Measurements from ENCODE around the gene RDX. TPM values are rescaled to one million over a fixed set of nuclear protein-coding genes. Genes with fewer than 3 reads are reported as not detected.

RDX gene
- total and polyA plus RNA-seq, 9 of the 15 experiments (the other 6 are each of a cell fraction or from before 2014, with no cell fraction given) = 35.6 to 62.1 (median 54.3) TPM

- TF ChIP-seq, protein P1, sequence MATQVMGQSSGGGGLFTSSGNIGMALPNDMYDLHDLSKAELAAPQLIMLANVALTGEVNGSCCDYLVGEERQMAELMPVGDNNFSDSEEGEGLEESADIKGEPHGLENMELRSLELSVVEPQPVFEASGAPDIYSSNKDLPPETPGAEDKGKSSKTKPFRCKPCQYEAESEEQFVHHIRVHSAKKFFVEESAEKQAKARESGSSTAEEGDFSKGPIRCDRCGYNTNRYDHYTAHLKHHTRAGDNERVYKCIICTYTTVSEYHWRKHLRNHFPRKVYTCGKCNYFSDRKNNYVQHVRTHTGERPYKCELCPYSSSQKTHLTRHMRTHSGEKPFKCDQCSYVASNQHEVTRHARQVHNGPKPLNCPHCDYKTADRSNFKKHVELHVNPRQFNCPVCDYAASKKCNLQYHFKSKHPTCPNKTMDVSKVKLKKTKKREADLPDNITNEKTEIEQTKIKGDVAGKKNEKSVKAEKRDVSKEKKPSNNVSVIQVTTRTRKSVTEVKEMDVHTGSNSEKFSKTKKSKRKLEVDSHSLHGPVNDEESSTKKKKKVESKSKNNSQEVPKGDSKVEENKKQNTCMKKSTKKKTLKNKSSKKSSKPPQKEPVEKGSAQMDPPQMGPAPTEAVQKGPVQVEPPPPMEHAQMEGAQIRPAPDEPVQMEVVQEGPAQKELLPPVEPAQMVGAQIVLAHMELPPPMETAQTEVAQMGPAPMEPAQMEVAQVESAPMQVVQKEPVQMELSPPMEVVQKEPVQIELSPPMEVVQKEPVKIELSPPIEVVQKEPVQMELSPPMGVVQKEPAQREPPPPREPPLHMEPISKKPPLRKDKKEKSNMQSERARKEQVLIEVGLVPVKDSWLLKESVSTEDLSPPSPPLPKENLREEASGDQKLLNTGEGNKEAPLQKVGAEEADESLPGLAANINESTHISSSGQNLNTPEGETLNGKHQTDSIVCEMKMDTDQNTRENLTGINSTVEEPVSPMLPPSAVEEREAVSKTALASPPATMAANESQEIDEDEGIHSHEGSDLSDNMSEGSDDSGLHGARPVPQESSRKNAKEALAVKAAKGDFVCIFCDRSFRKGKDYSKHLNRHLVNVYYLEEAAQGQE (IDR thresholded peaks at IDR 0.05; ENCODE audit: borderline replicate concordance) = peak; percentile 28; the same call in 1 of the 2 replicates
- TF ChIP-seq, protein P1 (CRISPR knock-in tag; IDR thresholded peaks at IDR 0.05; ENCODE audit: low read depth) = no peak
- TF ChIP-seq MED1 (CRISPR knock-in tag; IDR thresholded peaks at IDR 0.05; ENCODE audit: borderline replicate concordance) (no peak), CEBPG (CRISPR knock-in tag; IDR thresholded peaks at IDR 0.05) (no peak), CEBPG (tag; conservative IDR thresholded peaks at IDR 0.05 in 1 of 2, IDR thresholded peaks at IDR 0.05 in 1 of 2) (no peak), GMEB1 (CRISPR knock-in tag; IDR thresholded peaks at IDR 0.05) (no peak), RAD21 (CRISPR knock-in tag; conservative IDR thresholded peaks at IDR 0.05 in 1 of 2, IDR thresholded peaks at IDR 0.05 in 1 of 2) (peak; percentile 40 to 57), SMARCE1 (IDR thresholded peaks at IDR 0.05) (peak; percentile 35; the same call in 1 of the 2 replicates), CXXC5 (CRISPR knock-in tag; IDR thresholded peaks at IDR 0.05) (peak; percentile 47; the same call in 1 of the 2 replicates), KHSRP (IDR thresholded peaks at IDR 0.05) (no peak), THRAP3 (IDR thresholded peaks at IDR 0.05; ENCODE audit: borderline replicate concordance) (no peak), TEAD4 (IDR thresholded peaks at IDR 0.05; ENCODE audit: low read length) (peak; percentile 8; the same call in 1 of the 2 replicates), TEAD4 (CRISPR knock-in tag; IDR thresholded peaks at IDR 0.05; ENCODE audit: borderline replicate concordance) (no peak), SIN3B (IDR thresholded peaks at IDR 0.05; ENCODE audit: low read depth) (no peak), RB1 (IDR thresholded peaks at IDR 0.05; ENCODE audit: low read depth) (0 out of 2 replicates have a peak, but pooled peaks have one; percentile 7)
- TF ChIP-seq, protein P2, sequence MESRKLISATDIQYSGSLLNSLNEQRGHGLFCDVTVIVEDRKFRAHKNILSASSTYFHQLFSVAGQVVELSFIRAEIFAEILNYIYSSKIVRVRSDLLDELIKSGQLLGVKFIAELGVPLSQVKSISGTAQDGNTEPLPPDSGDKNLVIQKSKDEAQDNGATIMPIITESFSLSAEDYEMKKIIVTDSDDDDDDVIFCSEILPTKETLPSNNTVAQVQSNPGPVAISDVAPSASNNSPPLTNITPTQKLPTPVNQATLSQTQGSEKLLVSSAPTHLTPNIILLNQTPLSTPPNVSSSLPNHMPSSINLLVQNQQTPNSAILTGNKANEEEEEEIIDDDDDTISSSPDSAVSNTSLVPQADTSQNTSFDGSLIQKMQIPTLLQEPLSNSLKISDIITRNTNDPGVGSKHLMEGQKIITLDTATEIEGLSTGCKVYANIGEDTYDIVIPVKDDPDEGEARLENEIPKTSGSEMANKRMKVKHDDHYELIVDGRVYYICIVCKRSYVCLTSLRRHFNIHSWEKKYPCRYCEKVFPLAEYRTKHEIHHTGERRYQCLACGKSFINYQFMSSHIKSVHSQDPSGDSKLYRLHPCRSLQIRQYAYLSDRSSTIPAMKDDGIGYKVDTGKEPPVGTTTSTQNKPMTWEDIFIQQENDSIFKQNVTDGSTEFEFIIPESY (CRISPR knock-in tag; IDR thresholded peaks at IDR 0.05) = no peak
Observed at GRCh38 chr11:110173811-110174644, 122.4 kb downstream of the RDX start (continued).

All from K562 (cell line).